GM21723 (cell line): ENCODE measurements around the gene EXOC4.

ENCODE experiments used
- ATAC-seq: cut with Tn5 transposase; IDR thresholded peaks from one replicate; pipeline ENCODE4 v1.9.1; 2021; ENCODE audit warnings: mild to moderate bottlenecking, moderate library complexity; ENCODE audit not compliant: unreplicated experiment

Gene EXOC4

DNA sequence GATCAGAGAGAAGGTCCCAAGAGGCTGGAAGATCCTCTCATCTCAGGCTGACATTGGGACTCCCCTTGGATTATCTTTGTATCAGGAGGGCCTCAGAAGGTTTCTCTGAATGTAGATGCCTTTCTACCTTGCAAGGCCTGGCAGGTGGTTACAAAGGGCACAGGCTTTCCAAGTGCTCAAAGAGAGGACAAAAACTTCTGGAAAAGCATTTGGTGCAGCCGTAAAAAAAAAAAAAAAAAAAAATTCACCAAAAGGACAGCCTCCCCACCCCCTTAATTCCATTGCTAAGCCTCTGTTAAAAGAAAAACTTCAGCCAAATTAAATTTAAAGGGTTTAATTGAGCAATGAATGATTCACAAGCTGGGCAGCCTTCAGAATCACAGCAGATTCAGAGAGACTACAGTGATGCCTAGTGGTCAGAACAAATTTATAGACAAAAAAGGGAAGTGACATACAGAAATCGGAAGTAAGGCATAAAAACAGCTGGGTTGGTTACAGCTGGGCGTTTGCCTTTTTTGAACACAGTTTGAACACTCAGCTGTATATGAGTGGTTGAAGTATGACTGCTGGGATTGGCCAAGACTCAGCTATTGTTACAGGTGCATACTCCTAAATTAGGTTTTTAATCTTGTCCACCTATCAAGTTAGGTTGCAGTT lies 831.7 kb downstream of the EXOC4 start:
- ATAC-seq, result no peak

DNA sequence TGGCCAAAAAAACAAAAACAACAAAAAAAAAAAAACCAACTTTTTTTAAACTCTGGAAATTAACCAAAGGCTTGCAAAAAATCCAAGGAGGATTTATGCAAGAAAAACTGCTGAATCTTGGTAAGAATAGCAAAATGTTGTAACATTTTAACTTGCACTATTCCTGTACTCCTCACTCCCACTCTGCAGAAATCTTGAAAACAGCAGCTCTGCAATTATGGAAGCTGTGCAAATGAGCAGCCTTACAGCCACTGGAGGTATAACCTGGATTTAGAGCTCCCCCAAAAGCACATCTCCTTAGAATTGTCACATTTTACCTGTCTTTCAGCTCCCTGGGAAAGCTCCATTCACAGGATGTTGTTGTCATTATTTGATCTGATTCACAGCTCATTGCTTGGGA lies 832.4 kb downstream of the EXOC4 start:
- no peak for ATAC-seq

DNA sequence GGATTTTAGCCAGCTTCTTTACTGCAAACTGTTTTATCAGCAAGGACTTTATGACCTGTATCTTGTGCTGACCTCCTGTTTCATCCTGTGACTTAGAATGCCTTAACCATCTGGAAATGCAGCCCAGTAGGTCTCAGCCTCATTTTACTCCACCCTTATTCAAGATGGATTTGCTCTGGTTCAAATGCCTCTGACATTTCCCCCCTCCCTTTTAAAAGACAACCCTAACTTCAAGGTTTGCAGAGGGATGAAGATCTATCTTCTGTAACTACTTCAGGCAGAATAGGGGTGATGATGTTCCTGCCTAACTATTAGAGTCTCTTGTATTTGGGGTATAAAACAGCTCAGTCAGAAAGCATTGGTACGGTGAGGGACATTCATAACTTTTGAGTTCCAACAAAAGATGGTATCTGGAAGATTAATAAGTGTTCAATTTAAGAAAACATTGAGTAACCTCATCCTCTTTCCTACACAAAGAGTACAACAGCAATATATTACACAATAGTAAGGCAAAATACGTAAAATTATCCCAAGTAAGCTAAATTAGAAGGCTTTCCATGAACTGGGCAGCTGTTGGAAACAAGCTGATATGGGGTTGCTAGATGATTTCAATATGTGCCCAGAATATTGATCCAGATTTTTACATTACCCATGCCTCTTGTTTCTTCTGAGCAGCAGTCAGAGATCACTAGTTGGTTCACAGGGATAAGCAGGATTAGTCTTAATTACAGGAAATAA lies 834.3 kb downstream of the EXOC4 start:
- no peak for ATAC-seq

DNA sequence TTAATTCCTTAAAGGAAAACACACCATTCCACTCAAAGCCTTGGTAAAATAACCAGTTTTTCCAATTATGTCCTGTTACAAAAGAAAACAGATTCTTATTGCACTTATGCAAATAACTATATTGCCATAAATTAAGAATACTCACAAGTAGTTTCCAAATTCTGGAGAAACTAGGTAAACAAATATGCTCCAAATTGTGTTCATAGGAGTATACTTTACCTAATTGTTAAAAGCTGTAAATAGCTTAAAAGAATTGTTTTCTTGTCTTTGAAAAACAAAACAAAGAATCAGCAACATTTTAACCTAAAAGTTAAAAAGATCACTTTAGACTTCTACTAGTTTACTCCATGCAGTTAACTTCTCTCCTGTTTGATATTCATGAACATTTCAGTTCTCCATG lies 835.3 kb downstream of the EXOC4 start:
- ATAC-seq, result no peak

DNA sequence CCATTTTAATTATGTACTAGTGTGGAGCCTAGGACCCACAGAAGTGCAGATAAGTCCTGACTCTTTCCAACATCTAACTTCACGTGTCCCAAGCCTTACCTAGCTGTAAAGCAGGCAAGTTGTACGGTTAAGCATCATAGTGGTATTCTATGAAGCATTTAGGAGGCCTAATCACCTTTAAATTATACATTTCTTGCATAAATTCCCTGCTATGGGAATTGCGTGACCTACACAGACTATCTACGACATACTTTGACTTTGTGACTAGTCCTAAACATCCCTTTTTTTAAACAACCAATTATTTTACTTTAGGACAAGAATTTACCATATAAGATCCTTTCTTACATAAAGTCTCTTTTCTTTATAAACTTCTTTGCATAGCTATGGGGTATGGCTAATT lies 836.6 kb downstream of the EXOC4 start:
- no peak for ATAC-seq

DNA sequence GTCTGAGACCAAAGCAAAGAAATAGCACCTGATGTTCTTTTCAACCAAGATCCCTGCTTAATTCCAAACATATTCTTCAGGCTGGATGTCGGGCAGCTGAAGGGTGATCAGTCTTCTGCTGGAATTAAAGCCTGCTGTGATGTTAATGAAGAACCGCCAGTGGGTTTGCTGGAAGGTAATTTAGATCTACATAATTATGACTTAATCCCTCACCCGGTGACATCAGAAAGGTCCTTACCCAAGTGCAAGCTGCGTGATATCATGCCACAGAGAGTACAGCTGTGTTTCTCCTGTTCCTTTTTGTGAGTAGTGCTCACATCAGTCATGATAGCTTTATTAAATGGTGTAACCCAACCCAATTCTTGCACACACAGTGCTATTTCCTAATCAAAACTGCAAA lies 845.2 kb downstream of the EXOC4 start:
- ATAC-seq, result no peak

DNA sequence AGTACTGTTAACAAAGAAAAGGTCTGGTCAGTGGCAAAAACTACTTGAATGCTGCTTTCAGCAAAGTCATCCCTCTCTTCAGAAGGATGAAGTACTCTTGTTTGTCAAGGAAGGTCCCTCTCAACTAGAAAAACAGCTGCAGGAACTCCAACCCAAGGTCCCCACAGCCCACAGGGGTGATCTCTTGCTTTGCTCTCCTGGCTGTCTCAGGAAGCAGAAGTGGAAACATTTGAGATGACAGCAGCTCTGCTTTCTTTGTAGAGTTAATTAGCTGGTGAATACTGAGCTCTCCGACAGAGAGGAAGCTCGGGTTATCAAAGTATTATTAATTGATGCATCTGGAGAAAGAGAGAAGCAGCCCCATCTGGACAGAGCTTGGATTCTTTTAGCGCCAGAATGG lies 848.8 kb downstream of the EXOC4 start:
- no peak for ATAC-seq

DNA sequence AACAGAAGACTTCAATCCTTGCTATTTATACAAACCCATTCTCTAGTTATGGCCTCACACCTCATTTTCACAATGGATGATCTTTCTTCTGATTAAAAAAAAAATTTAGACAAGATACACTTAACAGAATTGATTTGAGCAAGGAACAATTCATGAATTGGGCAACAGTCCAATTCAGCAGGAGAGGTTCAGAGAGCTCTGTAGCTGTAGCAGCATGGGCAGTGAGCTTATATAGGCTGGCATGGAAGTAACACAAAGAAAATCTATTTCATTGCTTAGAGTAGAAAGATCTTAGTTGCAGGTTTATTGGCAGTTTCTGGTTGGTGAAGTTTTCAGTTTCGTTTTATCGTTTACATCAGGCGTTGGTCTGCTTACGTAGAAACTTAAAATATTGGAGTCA lies 851.3 kb downstream of the EXOC4 start:
- no peak for ATAC-seq

DNA sequence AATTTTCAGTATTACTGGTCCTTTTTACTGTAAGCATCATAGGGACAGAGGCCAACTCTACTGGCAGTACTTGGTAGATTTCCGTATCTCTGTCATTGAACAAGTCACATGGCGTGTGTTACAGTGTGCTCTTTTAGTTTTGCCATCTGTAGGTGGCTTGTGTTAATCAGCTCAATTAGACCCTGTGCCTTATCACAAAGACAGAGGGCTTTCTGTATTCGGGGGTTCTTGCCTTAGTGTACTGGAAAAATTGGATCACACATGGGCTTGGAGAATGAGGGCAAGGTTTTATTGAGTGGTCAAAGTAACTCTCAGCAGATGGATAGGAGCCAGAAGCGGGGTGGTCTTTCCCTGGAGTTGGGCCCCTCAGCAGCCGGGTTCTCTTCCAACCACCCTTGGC lies 853.0 kb downstream of the EXOC4 start:
- no peak for ATAC-seq

DNA sequence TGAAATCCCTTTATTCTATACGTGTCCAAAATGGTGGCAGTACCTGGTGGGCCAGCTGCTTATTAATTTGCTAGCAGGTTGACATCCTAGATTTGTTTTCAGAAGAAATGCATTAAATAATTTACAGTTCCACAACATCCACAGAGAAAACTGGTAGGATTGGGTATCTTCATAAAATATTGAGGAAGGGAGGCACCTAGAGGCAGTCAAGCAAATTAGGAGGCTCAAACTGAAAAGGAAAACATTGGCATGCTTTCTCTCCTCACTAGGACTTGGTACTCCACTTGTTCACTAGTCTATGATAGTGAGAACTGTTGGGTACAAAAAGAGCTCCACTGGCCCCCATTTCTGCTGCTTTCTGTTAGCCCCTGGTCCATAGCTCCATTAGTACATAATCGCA lies 855.9 kb downstream of the EXOC4 start:
- ATAC-seq, result no peak

DNA sequence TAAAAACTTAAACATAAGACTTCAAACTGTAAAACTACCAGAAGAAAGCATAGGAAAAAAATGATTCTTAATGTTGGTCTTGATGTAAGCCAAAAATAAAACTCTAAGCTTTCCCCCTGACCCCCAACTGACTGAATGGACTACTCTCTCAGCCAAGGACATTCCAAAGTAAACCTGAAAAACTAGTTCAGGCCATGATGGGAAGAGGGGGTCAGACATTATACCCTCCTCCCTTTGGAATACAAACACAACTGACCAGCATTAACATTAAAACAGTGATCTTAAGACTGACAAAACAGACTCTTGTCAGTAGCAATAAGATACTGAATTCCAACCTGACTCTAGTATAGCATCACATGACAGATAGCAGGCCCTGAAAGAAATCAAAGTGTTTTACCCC lies 860.8 kb downstream of the EXOC4 start:
- no peak for ATAC-seq

DNA sequence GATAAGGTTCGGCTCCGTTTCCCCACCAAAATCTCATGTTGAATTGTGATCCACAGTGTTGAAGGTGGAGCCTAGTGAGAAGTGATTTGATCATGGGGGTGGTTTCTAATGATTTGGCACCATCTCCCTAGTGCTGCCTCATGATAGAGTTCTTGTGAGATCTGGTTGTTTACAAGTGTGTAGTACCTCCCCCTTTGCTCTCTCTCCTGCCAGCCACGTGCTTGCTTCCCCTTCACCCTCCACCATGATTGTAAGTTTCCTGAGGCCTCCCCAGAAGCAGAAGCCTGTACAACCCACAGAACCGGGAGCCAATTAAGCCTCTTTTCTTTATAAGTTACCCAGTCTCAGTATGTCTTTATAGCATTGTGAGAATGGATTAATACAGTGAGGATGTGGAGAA lies 862.1 kb downstream of the EXOC4 start:
- ATAC-seq, result no peak
